Stimulated activated CD8-positive, alpha-beta memory T cell treated with anti-CD3 and anti-CD28 coated beads, Interleukin-7, amount 100 ng/mL, for 1 hour (primary cell): Measurements from ENCODE around the gene ACOT7.
"Not testable (repeated sequence)": the region's sequence is repeated elsewhere in the genome, so short reads cannot be mapped to it uniquely, and the experiment has no call there.

ENCODE experiments used
- DNase-seq, 2 donors: peaks; one replicate each; pipeline ENCODE4 v3.0.0-alpha.2; 2020; ENCODE audit warnings: low read depth in 2 of 2

ACOT7 gene

DNA sequence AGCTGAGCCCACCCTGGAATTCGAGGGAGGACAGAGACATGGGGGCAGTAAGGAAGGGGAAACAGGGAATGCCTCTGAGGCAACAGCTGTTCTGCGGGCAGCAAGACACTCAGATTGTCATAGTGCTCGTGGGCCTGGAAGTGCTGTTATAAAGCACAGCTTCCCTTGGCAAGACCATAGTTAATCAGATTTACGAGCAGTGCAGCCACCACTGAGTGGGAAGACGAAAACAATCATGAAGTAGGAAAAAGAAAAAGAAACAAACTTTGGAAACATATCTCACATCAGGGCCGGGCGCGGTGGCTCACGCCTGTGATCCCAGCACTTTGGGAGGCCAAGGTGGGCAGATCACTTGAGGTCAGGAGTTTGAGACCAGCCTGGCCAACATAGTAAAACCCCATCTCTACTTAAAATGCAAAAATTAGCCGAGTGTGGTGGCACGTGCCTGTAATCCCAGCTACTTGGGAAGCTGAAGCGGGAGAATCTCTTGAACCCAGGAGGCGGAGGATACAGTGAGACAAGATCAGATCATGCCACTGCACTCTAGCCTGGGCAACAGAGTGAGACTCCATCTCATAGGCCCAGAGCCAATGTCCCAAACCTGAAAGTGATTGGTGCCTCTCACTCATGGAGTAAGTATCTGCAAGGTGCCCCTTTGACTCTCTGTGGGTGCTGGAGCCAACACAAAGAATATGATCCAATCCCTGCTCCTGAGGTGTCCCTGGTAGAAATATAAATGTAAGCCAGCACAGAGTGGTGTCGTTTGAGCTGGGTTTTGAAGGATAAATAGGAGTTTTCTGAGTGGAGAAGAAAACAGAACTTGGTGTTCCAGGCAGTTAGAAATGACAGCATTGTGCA is 77.1 kb downstream of the ACOT7 start:
- DNase-seq = no peak

DNA sequence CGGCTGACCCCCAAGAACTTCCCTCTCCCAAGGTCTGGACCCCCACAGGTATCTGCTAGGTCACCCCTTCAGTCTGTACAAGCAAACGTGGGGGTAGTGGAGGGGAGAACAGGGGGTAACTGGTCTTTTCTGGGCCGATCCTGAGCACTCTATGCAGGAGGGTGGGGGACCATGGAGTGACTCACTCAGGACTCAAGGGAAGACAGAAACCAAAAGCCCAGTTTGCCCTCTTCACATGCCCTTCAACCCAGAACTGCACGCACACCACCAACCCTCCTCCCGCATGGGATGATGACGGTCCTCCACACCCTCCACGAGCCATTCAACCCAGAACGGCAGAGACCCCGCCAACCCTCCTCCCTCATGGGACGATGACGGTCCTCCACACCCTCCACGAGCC is 79.1 kb downstream of the ACOT7 start:
- no peak for DNase-seq

DNA sequence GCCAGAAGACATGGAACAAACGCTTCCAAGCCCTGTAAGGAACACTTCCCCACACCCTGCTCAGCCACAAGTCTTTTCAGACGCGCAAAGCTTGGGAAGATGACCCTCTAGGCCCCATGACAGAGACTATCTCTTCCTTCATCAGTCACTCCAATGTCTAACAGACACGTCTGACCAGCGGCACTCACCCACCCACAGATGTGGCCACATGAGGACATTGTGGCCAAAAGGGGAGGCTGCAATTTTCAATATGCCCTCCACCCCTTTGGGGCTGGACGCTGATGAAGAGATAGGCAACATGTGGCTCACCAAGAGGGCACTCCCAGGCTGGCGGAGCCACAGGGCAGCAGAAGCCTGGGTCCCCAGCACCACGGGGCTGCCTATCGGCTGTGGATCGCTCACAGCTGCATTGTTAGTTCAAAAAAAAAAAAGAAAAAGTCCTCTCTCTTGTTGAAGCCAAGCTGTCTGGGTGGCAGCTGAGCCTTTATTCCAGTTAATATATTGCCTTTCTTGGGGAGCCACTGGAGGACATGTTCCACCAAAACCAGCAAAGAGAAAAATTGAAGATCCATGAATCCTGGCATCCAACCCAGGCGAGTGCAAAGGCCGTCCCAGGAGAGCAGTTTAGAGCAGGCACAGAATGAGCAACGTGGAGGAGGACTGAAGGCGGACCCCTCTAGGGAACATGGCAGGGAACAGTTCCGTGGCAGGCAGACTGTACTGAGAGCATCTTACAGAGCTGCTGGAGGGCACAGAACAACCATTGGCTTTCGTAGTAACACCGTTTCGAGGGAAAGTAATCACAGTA is 80.0 kb downstream of the ACOT7 start:
- DNase-seq = no peak

DNA sequence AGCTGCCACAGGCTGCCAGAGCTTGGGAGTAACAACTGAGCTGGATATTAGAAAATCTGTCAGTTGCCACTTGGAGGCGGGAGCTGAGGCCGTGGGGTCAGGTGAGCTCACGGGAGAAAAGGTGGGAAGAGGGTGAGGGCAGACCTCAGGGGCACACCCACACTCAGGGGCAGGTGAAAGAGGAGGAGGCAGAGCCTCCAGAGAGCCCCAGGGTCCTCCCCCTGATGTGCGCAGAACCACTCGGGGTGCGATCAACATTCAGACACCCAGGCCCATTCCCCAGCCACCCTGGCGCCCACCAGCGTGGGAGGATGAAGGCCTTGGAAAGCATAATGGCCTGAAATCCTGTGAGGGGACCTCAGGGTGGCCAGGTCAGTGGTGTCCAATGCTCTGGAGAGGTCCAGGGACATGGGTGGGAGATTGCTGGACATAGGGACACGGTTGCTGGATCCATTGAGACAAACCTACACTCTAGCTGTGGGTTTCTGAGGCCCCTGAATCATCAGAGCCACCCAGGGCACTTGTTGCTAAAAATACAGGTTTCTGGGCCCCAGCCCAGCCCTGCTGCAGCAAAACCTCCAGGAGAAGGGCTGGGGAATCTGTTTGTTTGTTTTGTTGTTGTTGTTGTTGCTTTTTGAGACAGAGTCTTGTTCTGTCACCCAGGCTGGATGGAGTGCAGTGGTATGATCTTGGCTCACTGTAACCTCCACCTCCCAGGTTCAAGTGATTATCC is 83.3 kb downstream of the ACOT7 start:
- no peak for DNase-seq

DNA sequence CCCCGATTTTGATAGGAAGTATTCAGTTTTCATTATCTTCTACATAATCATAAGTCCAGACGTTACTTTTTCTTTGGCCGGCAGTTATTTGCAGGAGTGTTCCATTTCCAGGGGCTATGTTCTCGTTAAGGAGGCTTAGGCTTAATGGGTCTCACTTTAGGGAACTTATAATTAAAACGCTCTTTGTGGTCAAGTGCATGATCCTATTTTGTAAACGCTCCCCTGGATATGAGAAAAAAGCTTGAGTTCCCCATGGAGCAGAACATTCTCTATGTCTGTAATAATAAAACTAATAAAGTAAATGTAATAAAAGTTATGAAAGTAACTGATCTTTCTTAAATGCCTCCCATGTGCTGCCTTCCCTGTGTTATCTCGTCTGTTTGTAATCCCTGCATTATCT is 84.0 kb downstream of the ACOT7 start:
- DNase-seq = no peak

DNA sequence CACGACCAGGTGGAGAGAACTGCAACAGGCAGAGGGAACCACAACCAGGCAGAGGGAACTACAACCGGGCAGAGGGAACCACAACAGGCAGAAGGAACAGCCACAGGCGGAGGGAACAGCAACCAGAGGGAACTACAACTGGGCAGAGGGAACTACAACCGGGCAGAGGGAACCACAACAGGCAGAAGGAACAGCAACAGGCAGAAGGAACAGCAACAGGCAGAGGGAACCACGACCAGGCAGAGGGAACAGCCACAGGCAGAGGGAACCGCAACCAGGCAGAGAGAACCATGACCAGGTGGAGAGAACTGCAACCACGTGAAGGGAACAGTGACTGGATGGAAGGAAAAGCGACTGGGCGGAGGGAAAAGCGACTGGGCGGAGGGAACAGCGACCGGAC is 85.1 kb downstream of the ACOT7 start:
- no peak for DNase-seq

DNA sequence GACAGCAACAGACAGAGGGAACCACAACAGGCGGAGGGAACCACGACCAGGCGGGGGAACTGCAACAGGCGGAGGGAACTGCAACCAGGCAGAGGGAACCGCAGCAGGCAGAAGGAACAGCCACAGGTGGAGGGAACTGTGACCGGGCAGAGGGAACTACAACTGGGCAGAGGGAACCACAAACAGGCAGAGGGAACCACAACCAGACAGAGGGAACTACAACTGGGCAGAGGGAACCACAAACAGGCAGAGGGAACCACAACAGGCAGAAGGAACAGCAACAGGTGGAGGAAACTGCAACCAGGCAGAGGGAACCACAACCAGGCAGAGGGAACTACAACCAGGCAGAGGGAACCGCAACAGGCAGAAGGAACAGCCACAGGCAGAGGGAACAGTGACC is 85.9 kb downstream of the ACOT7 start:
- DNase-seq = not testable (repeated sequence)

DNA sequence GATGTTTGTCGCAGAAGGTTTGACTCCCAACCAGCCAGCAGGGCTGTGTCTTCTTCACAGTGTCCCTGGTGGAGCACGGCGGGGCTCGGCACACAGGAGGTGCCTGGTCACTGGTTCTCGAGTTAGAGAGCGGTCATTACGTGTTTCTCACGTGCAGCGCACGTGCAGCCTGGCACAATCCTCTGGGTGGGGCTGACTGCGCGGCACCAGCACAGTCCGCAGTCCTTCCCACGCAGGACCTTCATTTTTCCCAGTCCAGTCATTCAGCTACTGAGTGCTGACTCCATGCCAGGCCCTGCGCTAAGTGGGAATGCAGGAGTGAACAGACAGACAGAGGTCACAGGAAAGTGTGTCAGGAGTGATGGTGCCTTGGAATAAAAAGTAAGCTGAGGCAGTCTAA is 86.5 kb downstream of the ACOT7 start:
- no peak for DNase-seq

DNA sequence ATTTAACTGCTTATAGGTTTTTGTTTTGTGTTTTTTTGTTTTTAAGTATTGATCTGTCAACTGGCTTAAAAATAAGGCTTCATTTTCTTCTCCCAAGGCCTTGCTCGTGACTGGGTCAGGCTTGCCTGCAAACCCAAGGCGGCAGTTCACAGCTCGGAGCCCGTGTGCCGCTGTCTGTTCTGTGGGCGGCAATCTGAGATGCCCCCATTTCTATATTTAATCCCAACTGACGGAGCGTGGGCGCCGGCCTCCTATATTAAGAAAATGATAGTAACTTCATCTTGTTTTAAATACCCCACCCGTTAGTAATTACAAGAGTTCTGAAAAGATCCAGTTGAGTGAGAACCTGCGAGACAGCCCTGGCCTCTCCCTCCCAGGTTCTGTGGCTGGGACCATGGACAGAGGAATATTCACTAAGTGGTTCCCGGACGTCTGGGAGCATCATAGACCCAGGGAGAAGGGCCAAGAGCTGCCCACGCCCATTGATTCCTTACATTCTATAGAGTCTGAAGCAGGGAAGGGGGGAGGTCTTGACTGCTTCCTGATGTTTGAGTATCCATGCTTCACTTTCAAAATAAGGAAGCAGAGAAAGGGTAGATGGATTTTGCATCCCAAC is 90.1 kb downstream of the ACOT7 start:
- no peak for DNase-seq

DNA sequence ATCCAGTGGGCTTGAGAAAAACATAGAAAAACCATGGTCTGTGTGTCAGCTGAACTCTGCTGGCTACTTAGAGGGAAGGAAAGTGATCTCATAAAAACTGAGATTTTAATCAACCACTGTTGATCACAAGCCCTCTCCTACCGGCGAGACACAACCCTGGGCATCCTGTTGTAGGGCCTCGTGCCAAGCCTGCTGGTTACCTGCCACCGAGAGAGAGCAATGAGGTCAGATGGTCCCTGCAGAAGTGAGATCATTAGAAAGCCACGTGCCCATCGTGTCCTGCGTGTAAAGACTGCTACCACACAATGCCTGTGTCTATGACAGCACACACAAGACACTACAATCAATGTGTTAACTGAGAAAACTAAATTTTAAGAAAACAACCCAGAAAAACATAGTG is 91.0 kb downstream of the ACOT7 start:
- no peak for DNase-seq

DNA sequence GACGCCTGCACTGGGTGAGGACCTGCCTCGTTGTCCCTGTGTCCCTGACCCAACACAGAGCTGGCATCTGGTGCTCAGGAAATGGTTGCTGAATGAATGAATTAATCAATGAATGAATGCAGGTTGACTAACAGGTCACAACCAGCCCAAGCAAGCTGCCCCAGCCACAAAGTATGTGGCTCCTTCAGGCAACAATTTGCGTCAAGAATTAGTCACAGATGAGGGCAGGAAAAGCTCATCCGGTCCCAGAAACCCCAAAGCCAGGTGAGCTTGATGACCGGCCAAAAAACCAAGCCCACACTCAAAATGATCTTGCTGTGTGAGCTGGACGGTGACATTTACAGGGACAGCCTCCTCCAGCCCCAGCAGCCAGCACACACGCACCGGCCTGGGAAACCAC is 92.0 kb downstream of the ACOT7 start:
- no peak for DNase-seq

DNA sequence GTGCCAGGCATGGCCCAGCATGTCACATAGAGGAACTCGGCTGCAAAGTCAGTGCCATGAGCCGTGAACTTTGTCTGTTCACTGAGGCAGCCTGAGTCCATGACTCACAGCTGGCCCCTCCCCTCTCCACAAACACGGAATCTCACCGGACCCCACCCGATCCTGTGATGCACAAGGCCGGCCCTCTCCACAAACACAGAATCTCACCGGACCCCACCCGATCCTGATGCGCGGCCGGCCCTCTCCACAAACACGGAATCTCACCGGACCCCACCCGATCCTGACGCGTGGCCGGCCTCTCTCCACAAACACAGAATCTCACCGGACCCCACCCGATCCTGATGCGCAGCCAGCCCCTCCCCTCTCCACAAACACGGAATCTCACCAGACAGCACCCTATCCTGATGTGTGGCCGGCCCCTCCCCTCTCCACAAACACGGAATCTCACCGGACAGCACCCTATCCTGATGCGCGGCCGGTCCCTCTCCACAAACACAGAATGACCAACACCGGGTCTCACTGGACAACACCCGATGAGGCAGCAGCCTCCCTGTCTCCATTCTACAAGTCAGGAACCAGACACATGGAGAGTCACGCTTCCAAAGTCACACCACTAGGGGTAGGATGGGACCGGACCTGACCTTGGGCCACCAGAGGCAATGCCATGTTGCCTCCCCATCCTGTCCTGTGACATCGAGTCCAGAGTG is 93.1 kb downstream of the ACOT7 start:
- no peak for DNase-seq

DNA sequence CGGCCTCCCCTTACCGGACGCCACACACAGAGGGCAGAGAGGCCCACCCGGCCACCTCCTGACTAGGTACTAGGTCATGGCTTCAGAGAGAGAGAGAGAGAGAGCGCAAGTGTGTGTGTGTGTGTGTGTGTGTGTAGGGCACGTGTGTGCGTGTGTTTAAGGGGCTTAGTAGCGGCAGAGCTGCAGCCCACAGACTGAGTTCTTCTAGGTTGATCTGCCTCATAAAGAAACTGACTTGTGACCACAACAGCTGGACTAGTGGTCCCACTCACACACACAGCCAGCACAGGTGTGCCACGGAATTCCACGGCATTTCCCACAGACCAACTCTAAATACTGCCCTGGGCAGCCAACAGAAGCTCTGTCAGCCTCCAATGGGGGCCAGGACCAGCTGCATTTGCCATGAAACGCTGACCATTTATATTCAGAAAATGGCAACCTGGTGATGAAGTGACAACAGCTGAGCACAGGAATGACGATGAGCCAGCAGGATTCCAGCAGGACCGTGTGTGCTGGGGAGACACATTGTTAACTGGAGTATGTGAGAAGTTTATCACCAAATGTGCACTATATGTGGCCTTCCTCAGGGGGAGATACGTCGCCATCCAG is 93.9 kb downstream of the ACOT7 start:
- DNase-seq = no peak

DNA sequence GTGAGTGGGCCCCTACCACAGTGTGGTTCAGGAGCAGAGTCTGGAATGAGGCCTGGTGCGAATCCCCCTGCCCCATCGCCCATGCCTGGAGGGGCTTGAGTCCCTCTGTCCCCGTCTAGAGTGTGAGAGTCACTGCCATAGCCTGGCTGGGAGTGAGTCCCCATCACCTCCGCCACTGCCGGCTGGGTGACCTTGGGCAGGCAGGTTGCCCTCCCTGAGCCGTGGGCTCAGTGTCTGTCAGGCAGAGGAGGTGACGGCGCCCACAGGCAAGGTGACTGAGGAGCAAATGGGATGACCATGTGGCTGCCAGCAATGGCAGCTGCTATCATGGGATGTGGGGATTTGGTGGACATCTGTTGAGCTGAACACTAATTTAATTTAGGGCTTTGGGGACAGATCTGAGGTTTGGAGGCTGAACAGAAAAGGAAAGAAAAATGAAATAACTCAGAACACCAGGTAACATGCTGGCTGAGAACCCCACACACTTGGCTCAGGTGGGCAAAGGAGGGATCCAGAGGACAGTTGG is 94.6 kb downstream of the ACOT7 start:
- no peak for DNase-seq

DNA sequence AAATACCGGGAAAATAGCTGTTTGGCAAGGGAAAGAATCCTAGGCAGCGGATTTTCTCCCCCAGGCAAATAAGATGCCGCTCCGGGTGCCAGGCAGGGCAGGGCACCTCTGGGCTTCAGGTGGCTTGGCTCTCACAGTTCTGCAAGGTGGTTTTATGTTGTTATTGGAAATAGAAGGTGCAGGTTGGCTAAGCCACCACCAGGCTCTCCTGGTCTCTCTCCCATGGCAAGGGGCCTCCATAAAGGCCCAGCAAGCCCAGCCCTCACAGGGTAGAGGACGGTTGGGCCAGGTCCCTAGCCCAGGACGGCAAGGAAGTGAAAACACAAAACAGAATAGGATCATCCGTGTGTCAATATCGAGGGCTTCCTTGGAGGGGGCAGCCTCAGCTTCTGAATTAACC is 95.0 kb downstream of the ACOT7 start:
- DNase-seq = no peak

DNA sequence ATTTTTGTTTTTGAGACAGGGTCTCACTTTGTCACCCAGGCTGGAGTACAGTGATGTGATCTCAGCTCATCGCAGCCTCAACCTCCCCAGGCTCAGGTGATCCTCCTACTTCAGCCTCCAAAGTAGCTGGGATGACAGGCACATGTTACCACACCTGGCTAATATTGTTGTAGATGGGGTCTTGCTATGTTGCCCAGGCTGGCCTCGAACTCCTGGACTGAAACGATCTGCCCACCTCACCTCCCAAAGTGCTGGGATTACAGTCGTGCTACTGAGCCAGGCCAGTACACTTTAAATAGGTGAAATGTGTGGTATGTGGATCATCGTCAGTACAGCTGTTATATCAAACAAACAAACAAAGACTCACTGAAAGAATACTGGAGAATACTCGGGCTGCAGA is 97.7 kb downstream of the ACOT7 start:
- DNase-seq = no peak

DNA sequence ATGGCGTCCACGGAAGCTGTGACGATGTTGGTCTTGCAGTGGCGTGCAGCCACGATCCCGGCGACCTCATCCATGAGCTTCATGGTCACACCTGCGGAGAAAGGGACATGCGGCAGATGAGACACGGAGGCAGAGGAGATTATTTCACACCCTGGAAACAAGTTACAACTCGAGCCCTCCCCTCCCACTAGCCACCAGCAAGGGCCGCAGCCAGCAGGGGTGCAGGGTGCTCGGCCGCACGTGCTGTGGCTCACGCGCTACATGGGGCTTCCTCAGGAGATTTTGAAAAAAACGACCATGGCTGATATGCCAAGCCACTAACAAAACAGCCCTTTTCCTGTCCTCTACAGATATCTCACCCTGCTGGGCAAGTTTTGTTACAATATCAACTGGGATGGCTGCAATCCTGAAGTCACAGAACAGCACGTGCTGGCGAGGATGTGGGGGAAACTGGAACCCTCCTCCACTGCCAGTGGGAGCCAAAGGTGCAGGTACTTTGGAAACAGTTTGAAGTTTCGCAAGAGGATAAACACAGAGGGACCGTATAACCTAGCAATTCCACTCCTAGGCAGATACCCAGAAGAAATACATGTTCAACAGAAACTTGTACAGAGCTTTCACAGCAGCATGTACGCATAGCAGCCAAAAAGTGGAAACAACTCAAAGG is 98.5 kb downstream of the ACOT7 start:
- no peak for DNase-seq

DNA sequence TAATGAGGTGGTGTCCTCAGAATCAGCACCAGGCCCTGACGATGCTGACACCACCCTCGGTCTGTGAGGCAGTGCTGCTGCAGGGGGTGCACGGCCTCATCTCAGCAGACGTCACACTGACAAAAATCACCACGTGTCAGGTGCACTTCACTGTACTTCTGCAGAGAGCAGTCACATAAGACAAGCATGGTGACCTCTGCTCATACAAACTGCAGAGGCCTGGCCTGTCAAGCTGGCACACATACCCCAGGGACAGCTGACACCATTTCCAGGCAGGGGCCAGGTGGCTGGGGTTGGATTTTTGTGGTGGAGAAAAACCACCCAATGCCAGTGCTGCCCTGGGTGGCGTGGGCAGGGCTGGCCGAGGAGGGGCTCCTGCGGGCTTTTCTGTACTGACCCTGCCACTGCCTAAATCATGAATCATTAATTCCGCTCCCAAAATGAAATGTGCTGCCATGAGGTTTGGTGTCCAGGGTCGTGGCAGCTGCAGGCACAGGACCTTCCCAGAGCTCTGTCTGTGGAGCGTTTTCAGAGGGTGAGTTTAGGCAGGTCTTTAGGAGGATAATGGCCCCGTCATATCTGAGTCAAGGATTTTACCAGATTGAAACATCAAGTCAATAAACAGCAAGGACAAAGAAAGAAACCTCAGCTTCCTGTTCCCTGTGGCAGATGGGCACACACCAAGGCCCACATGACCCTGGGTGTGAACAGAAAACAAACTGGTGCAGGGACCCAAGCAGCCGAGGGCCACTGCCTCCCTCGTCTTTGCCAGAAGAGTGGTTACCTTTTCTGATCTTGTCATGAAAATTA is 99.3 kb downstream of the ACOT7 start:
- DNase-seq = no peak

DNA sequence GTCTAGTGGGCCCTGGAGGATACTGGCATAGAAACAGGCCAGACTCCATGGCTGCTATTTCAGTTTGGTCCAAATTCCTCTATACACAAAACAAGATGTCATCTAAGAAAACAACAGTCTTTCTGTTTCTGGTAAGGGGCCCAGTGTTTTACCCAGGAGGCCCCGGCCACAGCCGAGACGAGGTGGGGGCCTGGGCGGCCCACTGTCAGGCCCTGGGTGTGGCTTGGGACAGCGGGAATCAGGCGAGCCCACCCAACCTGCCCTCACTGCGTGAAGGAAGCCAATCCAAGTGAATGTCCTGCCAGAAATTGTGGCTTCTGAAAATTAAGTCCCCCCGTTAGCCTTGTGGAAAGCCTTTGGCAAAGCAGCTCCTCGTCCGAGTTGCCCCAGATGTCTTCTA is 101.5 kb downstream of the ACOT7 start:
- no peak for DNase-seq
